RWPE2 (cell line): Measurements from ENCODE around the gene TIGAR.

Experiments used
- ATAC-seq: fragments of 200-7000 bp; cut with Tn5 transposase; 3 replicates; pipeline ENCODE4 v1.9.1; 2021; ENCODE audit warnings: low read depth
- DNase-seq: peaks from one replicate; pipeline ENCODE4 v3.0.0-alpha.2; 2020; ENCODE audit warnings: low spot score
- H3K27ac ChIP-seq: fragments of 450-650 bp; 2 replicates; pipeline ENCODE4 v1.5.1; 2017; ENCODE audit warnings: mild to moderate bottlenecking; ENCODE audit not compliant: poor library complexity, severe bottlenecking
- H3K27me3 ChIP-seq: fragments of 250-450 bp; sonication (Bioruptor Pico); 2 replicates; pipeline ENCODE4 v1.5.1; 2021; ENCODE audit warnings: mild to moderate bottlenecking, moderate library complexity; ENCODE audit not compliant: insufficient read depth, poor library complexity, severe bottlenecking
- H3K36me3 ChIP-seq: fragments of 250-450 bp; sonication (Bioruptor Pico); 2 replicates; pipeline ENCODE4 v1.5.1; 2020; ENCODE audit warnings: low read depth, mild to moderate bottlenecking, moderate library complexity
- H3K4me1 ChIP-seq: fragments of 250-450 bp; sonication (Bioruptor Pico); 2 replicates; pipeline ENCODE4 v1.5.1; 2021; ENCODE audit warnings: mild to moderate bottlenecking, moderate library complexity; ENCODE audit not compliant: insufficient read depth, poor library complexity, severe bottlenecking
- H3K4me3 ChIP-seq: fragments of 250-450 bp; sonication (Bioruptor Pico); 2 replicates; pipeline ENCODE4 v1.5.1; 2021; ENCODE audit warnings: mild to moderate bottlenecking, moderate library complexity; ENCODE audit not compliant: severe bottlenecking
- H3K9me3 ChIP-seq: fragments of 250-450 bp; sonication (Bioruptor Pico); 2 replicates; pipeline ENCODE4 v1.5.1; 2021; ENCODE audit warnings: mild to moderate bottlenecking, moderate library complexity; ENCODE audit not compliant: severe bottlenecking
- CTCF ChIP-seq: fragments of 450-650 bp; IDR thresholded peaks from one replicate; pipeline ENCODE4 v1.5.1; 2017; ENCODE audit warnings: mild to moderate bottlenecking, moderate library complexity; ENCODE audit not compliant: poor library complexity, severe bottlenecking

The TIGAR gene

GRCh38 chr12:4307593-4308333, 13.2 kb upstream of the TIGAR start:
- Histone ChIP-seq H3K4me3 (no peak overlapping the region), H3K36me3 (peaks cover 85% of the 10 kb centered on the region)
- TF ChIP-seq CTCF, result peak; percentile 87

GRCh38 chr12:4308334-4308950, 12.6 kb upstream of the TIGAR start:
- no peak for DNase-seq
- H3K4me3 ChIP-seq, result no peak overlapping the region
- ATAC-seq, result no peak
- peaks cover 14% of the 10 kb centered on the region for H3K4me1 ChIP-seq
- H3K27me3 ChIP-seq, result no peaks in the 10 kb centered on the region
- peak; percentile 14 for TF ChIP-seq CTCF
- H3K27ac ChIP-seq, result peak overlapping the region; percentile 58
- H3K9me3 ChIP-seq, result no peaks in the 10 kb centered on the region
- H3K36me3 ChIP-seq, result peaks cover 84% of the 10 kb centered on the region

More at GRCh38 chr12:4307593-4308333, 13.2 kb upstream of the TIGAR start:
- no peaks in the 10 kb centered on the region for H3K27me3 ChIP-seq
- DNase-seq, result peak; percentile 97
- no peaks in the 10 kb centered on the region for H3K9me3 ChIP-seq
- peak; percentile 89 for ATAC-seq
- peak overlapping the region; percentile 58 for H3K27ac ChIP-seq
- H3K4me1 ChIP-seq, result peaks cover 14% of the 10 kb centered on the region

- H3K4me1 ChIP-seq, result peaks cover 14% of the 10 kb centered on the region
- H3K36me3 ChIP-seq, result peaks cover 53% of the 10 kb centered on the region
- ATAC-seq (no peak), DNase-seq (no peak)
- no peak overlapping the region for H3K27ac ChIP-seq
- TF ChIP-seq CTCF, result no peak
- no peaks in the 10 kb centered on the region for H3K27me3 ChIP-seq
- no peak overlapping the region for H3K4me3 ChIP-seq
- no peaks in the 10 kb centered on the region for H3K9me3 ChIP-seq
These were observed 9.2 kb upstream of the TIGAR start for GRCh38 chr12:4311776-4312175.

- Histone ChIP-seq H3K4me3 (no peak overlapping the region), H3K4me1 (peaks cover 14% of the 10 kb centered on the region), H3K27ac (no peak overlapping the region), H3K9me3 (no peaks in the 10 kb centered on the region), H3K36me3 (peaks cover 52% of the 10 kb centered on the region), H3K27me3 (no peaks in the 10 kb centered on the region)
- no peak for ATAC-seq
- TF ChIP-seq CTCF, result no peak
- no peak for DNase-seq
These were observed 8.8 kb upstream of the TIGAR start for GRCh38 chr12:4312251-4312650.

GRCh38 chr12:4320497-4320852, 538 bp upstream of the TIGAR start:
- Histone ChIP-seq H3K4me3 (peak overlapping the region; percentile 68), H3K9me3 (no peaks in the 10 kb centered on the region), H3K27me3 (no peaks in the 10 kb centered on the region), H3K4me1 (peaks cover 21% of the 10 kb centered on the region), H3K36me3 (peaks cover 16% of the 10 kb centered on the region), H3K27ac (peak overlapping the region; percentile 56)
- ATAC-seq (peak; percentile 37; the same call in 2 of the 3 replicates), DNase-seq (no peak)
- no peak for TF ChIP-seq CTCF
